ENCODE results near the gene CDC26. TPM values are rescaled to one million over a fixed set of nuclear protein-coding genes. Genes with fewer than 3 reads are reported as not detected.

The CDC26 gene
- 10 to 100 TPM; 37.7 to 44.5 (median 43.4) TPM for polyA plus RNA-seq (ENCODE audit: insufficient read length in 4 of 4)

DNA sequence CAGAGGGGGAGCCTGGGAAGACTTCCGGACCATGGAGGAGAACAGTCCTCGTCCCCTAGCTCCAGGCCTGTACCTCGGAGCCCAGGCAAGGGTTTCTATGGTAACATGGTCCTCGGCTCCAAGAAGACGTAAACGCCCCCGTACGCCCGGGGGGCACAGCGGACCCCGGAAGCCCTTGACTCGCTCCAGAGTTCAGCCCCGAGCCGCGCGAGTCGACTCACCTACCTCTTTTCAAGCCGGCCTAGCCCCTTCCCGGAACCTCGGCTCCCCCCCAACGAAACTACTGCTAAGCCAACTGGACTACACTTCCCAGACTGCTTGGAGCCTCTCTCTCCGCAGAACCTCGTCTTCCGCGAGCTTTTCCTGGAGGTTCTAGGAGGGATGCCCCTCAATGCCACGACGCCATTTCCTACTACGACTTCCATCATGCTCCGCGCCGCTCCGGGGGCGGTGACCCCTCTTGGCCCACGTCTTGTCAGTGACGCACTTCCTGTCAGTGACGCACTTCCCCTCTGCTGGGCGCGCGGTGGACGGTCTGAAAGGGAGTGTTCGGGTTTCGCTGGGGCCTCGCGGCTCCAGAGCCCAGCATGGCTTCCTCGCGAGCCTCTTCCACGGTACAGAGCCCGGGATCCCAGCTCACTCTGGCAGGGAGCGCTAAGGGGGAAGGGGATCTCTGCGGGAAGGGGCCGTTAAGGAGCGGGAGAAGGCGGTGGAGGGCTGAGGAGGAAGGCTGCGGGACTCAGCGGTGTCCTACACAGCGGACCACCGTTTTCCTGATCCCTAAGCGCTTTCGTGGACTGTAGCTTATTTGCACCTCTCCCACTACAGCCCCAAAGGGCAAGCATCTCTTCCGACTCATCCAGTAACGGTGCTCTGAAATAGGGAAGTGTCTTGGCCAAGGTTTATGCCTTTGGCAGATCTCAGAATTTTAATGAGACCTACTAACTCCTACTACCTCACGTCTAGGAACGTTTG, at the start of gene CDC26, which contains the start of gene PRPF4:
Gene CDC26 (minus strand): TSS at position 416 of the 975 bp plus-strand sequence. CDS start 3,065 bp downstream, outside the sequence.
Gene PRPF4 (plus strand): TSS at position 502 of the 975 bp plus-strand sequence. CDS start 86 bp downstream, at position 588.
- DNase-seq (ENCODE audit: low read depth in 4 of 4, low spot score in 3 of 4): peak; percentile 94 to 98 (median 97)

GRCh38 chr9:113322671-113323070, 47.3 kb upstream of the CDC26 start:
- no peak for DNase-seq (ENCODE audit: low read depth in 4 of 4, low spot score in 3 of 4)

DNA sequence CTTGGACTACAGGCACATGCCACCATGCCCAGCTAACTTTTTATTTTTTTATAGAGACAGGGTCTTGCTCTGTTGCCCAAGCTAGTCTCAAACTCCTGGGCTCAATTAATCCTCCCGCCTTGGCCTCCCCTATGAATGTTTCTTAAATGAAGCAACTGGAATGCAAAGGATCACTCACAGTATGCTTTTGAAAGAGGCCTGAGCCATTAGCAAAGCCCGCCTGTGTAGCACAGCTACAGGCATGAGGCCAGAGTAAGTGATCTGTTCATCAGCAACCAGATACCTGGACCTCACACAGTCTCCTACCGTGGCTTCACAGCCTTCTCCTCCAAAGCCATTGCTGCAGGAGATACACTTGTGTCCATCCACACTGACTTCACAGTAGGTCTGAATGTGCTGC, 44.7 kb upstream of the CDC26 start:
- DNase-seq (ENCODE audit: low read depth in 4 of 4, low spot score in 3 of 4): no peak

DNA sequence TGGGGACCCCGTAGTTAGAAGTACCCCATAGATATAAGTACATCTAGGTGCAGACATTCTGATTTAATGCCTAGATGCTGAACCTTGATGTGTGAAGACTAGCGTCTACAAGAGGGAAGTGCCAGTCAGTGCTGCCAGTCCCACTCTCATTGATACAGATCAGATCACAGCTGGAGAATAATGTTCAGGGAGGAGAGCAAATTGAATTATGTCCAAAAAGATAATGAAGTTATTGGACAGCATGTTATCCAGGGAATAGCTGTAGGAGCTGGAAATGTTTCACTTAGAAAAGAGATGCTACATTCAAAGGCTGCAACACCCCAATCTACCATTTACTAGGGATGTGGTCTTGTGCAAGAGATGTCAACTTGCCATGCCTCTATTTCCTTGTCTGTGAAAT, 43.7 kb upstream of the CDC26 start:
- no peak for DNase-seq (ENCODE audit: low read depth in 4 of 4, low spot score in 3 of 4)

DNA sequence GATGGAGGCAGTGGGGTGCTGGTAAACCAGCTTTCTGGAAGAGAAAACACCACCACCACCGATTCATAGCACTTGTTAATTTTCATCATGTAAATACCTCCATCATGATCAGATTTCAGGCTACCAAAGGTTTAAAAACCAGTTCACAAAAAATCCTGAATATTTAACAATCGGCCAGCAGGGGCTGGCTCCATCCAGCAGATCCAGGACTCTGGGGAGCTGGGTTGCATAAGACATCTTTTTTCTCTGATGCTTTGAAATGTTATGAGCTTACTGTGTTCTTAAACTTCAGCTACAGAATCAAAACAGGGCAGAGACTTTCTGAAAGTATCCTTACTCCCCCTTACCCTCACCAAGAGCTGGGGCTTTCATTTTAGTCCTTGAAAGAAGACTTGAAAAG, 42.4 kb upstream of the CDC26 start:
- DNase-seq (ENCODE audit: low read depth in 4 of 4, low spot score in 3 of 4): no peak

DNA sequence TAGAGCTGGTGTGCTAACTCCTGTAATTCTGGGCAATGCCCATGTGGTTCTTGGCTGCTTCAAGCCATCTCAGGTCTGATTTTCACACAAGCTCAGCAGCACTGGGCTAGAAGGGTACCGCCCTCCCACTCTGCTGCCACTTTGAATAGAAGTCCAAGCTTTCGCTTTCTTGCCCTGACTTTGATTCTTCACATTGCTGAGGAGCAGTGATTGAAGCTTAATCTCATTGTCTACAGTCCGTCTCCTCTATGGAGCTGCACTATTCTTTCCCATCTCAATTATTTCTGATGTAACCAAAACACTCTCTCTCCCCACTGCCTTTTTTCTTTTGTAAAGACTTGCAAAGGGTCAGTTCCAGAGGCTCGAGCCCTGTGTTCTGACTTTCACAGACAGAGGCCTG, 40.7 kb upstream of the CDC26 start:
- no peak for DNase-seq (ENCODE audit: low read depth in 4 of 4, low spot score in 3 of 4)

GRCh38 chr9:113315231-113315630, 39.9 kb upstream of the CDC26 start:
- no peak for DNase-seq (ENCODE audit: low read depth in 4 of 4, low spot score in 3 of 4)

DNA sequence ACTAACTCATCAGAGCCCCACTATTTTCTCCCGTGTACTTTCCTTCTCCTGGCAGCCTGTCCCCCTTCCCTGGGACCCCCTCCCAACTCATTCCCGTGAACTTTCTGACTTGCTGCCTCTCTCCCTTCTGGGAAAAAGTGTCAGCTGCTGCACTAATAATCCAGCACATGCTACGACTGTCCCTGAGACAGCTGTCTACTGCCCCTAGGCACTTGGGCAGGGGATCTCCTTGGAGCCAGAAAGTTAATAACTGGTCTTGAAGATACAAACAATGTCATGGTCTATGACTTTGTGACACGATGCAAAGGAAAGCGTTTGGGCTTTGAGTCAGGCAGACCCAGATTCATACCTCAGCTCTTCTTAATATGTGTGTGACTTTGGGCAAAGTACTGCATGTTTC, 37.9 kb upstream of the CDC26 start:
- DNase-seq (ENCODE audit: low read depth in 4 of 4, low spot score in 3 of 4): no peak

DNA sequence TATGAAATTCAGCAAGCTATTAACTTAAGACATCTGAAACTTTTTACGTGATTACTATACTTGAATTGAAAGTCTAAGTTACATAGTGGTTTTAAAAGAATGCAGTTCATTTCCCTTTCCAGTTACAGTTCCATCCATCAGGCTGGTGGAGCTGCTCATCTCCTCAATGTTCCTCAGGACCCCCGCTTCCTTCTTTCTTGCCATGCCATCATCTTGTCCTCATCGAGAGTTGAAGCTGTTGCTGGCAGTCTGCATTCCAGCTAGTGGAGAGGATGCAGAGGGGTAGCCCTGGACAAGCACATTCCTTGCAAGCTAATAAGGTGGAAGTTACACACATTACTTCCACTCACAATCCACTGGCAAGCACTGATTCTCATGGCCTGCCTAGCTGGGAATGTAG, 36.6 kb upstream of the CDC26 start:
- DNase-seq (ENCODE audit: low read depth in 4 of 4, low spot score in 3 of 4): no peak

GRCh38 chr9:113310538-113310937, 35.2 kb upstream of the CDC26 start:
- no peak for DNase-seq (ENCODE audit: low read depth in 4 of 4, low spot score in 3 of 4)

DNA sequence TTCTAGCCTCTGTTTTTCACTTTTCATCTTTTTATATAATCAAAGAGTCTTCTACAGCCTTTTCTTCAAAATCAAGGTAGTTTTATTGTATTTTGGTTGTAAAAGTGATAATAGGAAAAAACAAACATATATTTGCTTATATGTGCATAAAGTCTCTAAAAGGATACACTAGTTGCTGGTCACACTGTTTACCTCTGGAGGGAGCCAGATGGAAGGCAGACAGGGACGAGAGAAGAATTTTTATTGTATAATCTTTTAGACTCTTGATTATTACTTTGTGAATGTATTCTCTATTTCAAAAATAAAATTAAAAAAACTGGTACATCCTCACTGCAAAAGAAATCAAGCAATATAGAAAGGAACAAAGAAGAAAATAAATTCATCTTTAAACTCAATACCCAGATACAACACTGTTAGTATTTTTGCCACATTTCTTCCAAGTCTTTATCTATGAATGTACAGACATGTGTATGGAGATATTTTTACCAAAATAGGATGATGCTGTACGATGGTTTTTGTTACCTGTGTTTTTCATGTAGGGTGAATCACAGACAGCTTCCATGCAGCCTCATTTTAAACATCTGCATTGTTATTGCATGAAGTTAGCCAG, 33.9 kb upstream of the CDC26 start:
- no peak for DNase-seq (ENCODE audit: low read depth in 4 of 4, low spot score in 3 of 4)

DNA sequence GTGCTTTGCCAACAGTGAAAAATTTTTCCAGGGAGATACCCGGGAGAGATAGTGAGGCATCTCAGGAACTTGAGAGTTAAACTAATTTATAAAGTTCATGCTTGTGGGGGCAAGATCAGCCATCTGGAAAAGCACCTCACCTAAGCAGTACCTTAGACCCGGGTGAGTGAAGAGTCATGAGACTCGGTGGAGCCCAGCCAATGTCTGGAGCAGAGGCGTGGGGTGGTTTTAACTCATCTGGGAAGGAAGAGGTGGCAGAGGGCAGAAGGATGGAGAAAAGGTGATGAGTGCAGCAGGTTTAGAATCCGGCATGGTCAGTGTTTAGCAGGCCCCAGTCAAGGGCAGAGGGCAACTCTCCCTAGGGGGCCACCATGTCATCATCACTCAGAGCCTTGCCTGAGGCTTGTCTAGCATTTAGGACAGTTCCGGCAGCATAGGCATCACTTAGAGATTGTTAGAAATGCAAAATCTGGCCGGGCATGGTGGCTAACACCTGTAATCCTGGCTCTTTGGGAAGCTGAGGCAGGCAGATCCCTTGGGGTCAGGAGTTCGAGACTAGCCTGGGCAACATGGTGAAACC, 32.1 kb upstream of the CDC26 start:
- DNase-seq (ENCODE audit: low read depth in 4 of 4, low spot score in 3 of 4): no peak

GRCh38 chr9:113306566-113306965, 31.2 kb upstream of the CDC26 start:
- DNase-seq (ENCODE audit: low read depth in 4 of 4, low spot score in 3 of 4): no peak

DNA sequence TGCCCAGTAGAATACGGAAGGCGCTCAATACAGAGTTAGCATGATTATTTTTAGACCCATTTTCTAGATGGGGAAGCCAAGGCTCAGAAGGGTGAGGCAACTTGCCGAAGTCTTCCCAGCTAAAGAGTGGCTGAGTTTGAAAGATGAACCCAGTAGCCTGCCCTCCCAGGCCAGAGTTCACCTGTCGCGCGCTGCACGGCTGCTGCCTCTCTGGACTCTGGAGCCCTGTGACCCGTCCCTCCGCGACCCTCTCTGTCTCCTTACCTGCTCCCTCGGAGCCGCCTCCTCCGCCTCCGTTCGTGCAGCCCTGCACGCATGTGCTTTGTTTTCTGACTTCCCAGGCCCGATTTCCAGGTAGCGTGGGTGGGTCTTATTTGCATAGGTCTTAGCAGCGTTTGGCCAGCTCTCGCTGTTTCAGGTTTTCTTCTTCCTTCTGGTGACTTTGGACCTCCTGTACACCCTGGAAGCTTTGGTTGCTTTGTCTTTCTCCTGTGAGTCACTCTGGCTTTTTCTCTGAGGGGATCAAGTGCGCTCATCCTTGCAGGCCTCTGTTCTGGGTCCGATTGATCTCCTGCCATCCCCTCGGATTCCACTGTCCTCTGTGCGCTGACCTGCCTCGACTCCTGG, 27.5 kb upstream of the CDC26 start, which contains the start of gene RNF183:
Gene RNF183 (minus strand): TSS at position 585 of the 627 bp plus-strand sequence. CDS start 5,192 bp downstream, outside the sequence.
- no peak for DNase-seq (ENCODE audit: low read depth in 4 of 4, low spot score in 3 of 4)

GRCh38 chr9:113301548-113301947, 26.2 kb upstream of the CDC26 start:
- DNase-seq (ENCODE audit: low read depth in 4 of 4, low spot score in 3 of 4): no peak

DNA sequence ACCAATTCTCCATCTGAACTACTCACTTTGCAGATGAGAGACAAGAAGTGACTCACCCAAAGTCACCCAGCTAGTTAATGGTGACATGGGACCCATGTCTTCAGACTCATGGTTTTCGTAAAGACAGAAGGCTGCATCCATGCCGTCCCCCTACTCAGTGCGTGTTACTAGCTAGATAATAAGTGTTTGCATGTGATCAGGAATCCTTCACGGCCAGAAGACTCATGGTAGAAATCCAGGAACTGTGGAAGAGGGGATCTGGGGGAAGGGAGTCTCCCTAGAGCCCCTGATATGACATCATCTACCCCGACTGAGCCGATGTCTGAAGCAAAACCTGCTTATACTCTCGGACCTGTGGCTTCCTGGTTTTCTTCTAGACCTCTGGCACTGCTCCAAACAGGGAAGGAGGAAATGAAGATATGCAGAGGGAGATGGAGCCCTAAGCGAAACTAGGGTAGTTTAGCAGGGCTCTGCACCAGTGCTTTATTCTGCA, 24.5 kb upstream of the CDC26 start:
- DNase-seq (ENCODE audit: low read depth in 4 of 4, low spot score in 3 of 4): no peak

DNA sequence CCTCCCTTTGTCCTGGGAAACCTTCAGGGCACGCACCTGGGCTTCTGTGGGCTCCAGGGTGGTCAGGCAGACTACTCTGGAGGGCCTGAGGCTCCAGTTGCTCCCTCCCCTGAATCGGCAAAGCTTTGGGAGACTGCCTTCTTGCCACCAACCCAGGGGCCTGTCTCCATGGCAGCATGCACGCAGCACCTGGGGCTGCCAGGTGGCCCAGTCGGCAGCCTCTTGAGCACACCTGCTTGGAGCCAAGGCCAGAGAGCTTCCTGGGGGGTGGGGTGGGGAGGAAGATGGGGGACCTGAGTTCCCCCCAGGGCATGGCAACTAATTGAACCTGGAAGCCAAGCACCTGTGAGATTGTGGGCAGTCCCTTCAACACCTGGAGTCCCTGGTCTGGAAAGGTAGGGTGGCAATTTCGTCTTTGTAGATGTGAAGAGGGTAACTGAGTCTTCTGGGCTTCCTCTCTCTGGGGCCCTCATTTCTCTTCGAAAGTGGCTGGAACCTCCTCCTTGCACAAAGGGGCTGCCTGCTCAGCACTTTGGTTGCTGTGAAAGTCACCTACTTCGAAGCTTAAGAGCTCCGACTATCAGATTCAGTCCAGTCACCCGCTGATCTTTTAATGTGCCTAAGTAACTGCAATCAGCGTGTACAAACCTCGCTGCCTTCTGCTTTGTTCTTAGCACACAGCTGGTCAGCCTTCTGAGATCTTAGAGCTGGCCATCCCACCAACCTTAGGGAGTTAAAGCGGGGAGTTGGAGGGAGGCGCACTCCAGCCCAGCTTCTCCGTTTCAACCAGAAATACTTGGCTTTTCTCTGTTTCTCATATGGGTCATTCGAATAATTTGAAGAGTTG, 23.8 kb upstream of the CDC26 start:
- DNase-seq (ENCODE audit: low read depth in 4 of 4, low spot score in 3 of 4): no peak

DNA sequence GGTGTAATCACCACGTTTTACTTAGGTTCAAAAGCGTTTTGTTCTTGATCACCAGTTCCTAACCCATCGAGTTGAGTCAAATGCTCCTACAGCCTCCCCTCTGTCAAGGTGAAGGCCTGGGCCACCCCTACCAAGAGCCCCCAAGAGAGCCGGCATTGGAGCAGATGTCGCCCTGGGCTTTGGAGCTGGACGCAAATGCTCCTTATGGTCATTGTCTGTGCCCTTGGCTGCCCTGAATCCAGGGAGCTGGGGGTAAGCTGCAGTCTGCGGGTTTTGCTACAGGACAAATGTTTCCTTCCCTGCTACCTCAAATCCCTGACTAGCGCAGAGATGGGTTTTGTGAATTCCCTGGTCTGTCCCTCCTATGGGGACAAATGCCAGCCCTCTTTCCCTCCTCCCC, 22.9 kb upstream of the CDC26 start:
- no peak for DNase-seq (ENCODE audit: low read depth in 4 of 4, low spot score in 3 of 4)

- no peak for DNase-seq (ENCODE audit: low read depth in 4 of 4, low spot score in 3 of 4)
These were observed 21.6 kb upstream of the CDC26 start for GRCh38 chr9:113296796-113297558.

All from right renal pelvis (tissue), 4 donors.